Activated CD4-positive, alpha-beta T cell treated with anti-CD3 and anti-CD28 coated beads, Interleukin-2, amount 10 ng/mL, durations not matched to agents 24 days and 14 days (primary cell): ENCODE measurements around the gene TPGS1. TPM values are rescaled to one million over a fixed set of nuclear protein-coding genes. Genes with fewer than 3 reads are reported as not detected.

ENCODE experiments used
- DNase-seq: peaks from one replicate; pipeline ENCODE4 v3.0.0; 2022
- H3K27ac Mint-ChIP-seq: one replicate; pipeline ENCODE4 v1.8.0; 2022; ENCODE audit warnings: mild to moderate bottlenecking, mixed read lengths
- H3K27me3 Mint-ChIP-seq: one replicate; pipeline ENCODE4 v1.8.0; 2022; ENCODE audit warnings: mixed read lengths
- H3K36me3 Mint-ChIP-seq: one replicate; pipeline ENCODE4 v1.8.0; 2022; ENCODE audit warnings: low read depth, mild to moderate bottlenecking, mixed read lengths
- H3K4me1 Mint-ChIP-seq: one replicate; pipeline ENCODE4 v1.8.0; 2021; ENCODE audit warnings: mixed read lengths
- H3K4me3 Mint-ChIP-seq: one replicate; pipeline ENCODE4 v1.8.0; 2022; ENCODE audit warnings: mild to moderate bottlenecking, moderate library complexity, mixed read lengths
- H3K9me3 Mint-ChIP-seq: one replicate; pipeline ENCODE4 v1.8.0; 2021; ENCODE audit warnings: mixed read lengths
- intact Hi-C: fragments of 100-400 bp; cut with micrococcal nuclease; formaldehyde crosslinking; loops from one replicate; pipeline ENCODE4 v1.15.1; 2023
- total RNA-seq: library from RNA; stranded (reverse); gene quantifications from 2 replicates; pipeline ENCODE4 v1.2.3, GENCODE V29; 2022

Gene TPGS1
- total RNA-seq, 1 donor from 2014 or later = 13.5 TPM

DNA sequence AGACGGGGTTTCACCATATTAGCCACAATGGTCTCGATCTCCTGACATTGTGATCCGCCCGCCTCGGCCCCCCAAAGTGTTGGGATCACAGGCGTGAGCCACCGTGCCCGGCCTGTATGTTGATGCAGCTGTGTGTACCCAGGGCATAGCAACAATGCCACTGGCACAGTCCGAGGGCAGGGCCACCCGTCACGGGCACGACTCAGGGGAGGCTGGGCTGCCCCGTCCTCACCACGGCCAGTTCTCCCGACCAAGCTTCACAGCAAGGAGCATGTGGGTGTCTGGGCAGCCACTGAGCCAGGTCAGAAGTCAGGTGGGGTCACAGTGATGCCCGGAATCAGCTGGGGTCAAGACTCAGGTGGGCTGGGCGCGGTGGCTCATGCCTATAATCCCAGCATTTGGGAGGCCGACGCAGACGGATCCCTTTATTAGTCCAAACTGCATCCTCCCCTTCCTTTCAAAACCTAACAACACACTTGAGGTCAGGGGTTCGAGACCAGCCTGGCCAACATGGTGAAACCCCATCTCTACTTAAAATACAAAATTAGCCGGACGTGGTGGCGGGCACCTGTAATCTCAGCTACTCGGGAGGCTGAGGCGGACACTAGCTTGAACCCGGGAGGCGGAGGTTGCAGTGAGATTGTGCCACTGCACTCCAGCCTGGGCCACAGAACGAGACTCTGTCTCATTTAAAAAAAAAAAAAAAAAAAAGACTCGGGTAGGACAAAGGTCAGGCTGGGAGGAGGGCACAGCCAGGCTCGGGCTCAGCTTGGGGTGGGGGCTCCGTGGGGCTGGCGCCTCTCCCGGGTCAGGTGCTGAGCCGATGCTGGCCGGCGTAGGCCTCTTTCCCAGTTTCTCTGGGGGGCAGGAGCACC lies 23.1 kb downstream of the TPGS1 start:
- peak overlapping the region; percentile 83 for H3K4me3 Mint-ChIP-seq
- H3K27me3 Mint-ChIP-seq = peaks cover 8% of the 10 kb centered on the region
- DNase-seq = no peak
- intact Hi-C loops = loop anchor here (1.0 to 5.0 kb wide), 3 partner anchors 19 to 102 kb away; partner anchors contain the start of genes POLRMT and TPGS1
- H3K9me3 Mint-ChIP-seq = no peaks in the 10 kb centered on the region
- peaks cover 3% of the 10 kb centered on the region for H3K36me3 Mint-ChIP-seq
- peak overlapping the region; percentile 90 for H3K27ac Mint-ChIP-seq
- H3K4me1 Mint-ChIP-seq = peaks cover 13% of the 10 kb centered on the region

DNA sequence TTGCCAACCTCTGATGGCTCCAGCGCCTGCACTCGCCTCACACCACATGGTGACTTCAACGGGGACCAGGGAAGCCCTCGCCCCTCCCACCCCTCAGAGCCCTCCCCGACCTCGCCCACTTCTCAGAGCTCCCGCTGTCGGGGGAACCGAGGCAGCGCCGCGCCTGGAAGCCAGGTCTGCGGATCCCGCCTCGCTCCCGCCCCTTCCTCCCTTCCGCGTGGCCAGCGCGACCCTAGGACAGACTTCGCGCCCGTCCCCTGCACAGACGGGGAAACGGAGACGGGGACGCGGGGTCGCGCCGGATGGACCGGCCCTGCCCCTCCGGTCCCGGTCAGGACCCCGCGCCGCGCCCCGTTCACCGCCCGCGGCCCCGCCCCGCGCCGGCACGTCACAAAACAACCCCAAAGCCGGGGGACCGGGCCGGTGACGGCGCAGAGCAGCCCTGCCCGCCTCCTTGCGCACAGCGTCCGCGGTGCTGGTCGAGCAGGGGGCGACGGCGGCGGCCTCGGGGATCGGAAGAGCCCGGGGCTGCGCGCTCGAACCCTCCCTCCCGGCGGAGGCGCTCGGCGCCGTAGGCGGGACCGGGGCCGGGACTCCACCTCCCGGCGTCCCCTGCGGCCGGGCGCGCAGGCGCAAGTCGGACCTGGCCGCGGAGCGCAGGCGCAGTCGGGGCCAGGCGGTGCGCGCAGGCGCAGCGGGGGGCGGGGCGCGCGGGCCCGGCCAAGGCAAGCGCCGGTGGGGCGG lies 23.9 kb downstream of the TPGS1 start:
- Mint-ChIP-seq H3K36me3 (peaks cover 3% of the 10 kb centered on the region), H3K4me1 (peaks cover 13% of the 10 kb centered on the region), H3K4me3 (peak overlapping the region; percentile 83), H3K27me3 (peaks cover 4% of the 10 kb centered on the region), H3K9me3 (no peaks in the 10 kb centered on the region), H3K27ac (peak overlapping the region; percentile 90)
- DNase-seq = peak; percentile 98
- intact Hi-C loops = loop anchor here (1.0 to 5.0 kb wide), 3 partner anchors 20 to 101 kb away; partner anchors contain the start of genes POLRMT and TPGS1

DNA sequence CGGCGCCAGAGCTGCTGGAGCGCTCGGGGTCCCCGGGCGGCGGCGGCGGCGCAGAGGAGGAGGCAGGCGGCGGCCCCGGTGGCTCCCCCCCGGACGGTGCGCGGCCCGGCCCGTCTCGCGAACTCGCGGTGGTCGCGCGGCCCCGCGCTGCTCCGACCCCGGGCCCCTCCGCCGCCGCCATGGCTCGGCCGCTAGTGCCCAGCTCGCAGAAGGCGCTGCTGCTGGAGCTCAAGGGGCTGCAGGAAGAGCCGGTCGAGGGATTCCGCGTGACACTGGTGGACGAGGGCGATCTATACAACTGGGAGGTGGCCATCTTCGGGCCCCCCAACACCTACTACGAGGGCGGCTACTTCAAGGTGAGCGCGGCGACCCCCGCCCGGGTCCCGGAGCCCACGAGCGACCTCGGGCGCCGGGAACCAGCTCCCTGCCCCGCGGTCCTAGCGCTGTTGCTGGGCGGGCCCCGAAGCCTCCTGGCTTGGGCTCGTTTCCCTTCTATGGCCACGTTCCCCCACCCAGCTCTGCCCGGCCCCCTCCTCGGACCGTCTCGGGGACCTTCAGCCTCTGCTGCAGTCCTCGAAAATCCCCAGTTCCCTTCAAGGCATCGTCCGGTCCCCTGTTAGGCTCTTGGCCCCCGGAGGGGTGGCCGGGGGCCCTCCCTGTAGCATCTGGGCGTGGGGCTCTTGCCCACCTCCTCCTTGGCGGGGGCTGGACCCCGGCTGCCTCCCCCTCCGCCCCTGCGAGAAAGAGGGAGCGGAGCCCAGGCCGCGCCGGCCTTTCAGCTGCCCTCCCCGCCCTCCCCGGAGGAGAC lies 24.7 kb downstream of the TPGS1 start, which contains the start of gene CDC34:
CDC34 (plus strand) TSS at position 8 of the 808 bp plus-strand sequence; CDS start at position 180, 172 bp downstream.
- Mint-ChIP-seq H3K27ac (peak within 1 kb of the TSS; percentile 90), H3K9me3 (no peaks in the 10 kb centered on the region), H3K27me3 (no peaks in the 10 kb centered on the region), H3K4me3 (peak within 1 kb of the TSS; percentile 94), H3K4me1 (peaks cover 13% of the 10 kb centered on the region), H3K36me3 (peaks cover 5% of the 10 kb centered on the region)
- intact Hi-C loops = loop anchor here (1.0 to 5.0 kb wide), 5 partner anchors 21 to 100 kb away; partner anchors contain the start of genes BSG, POLRMT and TPGS1
- DNase-seq = peak; percentile 72

DNA sequence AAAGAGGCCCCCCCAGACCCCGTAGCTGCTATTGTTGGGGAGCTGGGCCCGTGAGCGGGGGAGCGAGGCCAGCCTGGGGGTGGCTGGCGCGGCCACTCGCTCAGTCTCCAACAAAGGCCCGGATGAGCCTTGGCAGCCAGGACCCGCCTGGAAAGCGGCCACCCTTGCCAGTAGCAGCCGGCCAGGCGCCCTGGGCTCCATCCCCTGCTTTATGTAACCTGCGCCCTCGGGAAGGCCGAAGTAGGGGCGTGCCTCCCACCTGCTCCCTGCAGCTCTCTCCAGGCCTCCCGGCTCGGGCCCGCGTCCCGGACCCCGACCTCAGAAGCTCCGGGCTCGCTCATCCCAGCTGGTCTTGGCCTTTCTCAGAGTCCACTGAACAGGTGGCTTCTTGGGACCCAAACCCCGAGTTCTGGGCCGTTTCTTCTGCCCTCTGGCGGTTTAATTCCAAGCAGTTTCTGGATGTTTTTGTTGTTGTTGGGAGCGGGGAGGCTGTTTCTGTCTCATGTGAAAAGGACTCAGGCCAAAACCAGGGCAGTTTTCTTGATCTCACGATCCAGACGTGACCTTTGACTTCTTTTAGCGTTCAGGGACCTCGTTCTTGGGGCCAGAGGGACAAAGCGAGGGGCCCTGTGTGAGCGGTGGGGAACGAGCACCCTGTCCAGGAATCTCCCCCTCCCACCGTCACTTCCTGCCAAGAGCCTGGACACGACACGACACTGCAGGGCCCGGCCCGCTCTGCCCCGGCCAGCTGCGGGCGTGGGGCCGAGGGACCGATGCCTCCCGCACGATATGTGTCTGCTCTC lies 25.5 kb downstream of the TPGS1 start:
- DNase-seq = peak; percentile 85
- intact Hi-C loops = loop anchor here (2.0 to 5.0 kb wide), 3 partner anchors 40 to 100 kb away; partner anchors contain the start of genes BSG and POLRMT
- Mint-ChIP-seq H3K27me3 (no peaks in the 10 kb centered on the region), H3K4me1 (peaks cover 13% of the 10 kb centered on the region), H3K9me3 (no peaks in the 10 kb centered on the region), H3K27ac (peak overlapping the region; percentile 92), H3K36me3 (peaks cover 6% of the 10 kb centered on the region), H3K4me3 (peak overlapping the region; percentile 94)

DNA sequence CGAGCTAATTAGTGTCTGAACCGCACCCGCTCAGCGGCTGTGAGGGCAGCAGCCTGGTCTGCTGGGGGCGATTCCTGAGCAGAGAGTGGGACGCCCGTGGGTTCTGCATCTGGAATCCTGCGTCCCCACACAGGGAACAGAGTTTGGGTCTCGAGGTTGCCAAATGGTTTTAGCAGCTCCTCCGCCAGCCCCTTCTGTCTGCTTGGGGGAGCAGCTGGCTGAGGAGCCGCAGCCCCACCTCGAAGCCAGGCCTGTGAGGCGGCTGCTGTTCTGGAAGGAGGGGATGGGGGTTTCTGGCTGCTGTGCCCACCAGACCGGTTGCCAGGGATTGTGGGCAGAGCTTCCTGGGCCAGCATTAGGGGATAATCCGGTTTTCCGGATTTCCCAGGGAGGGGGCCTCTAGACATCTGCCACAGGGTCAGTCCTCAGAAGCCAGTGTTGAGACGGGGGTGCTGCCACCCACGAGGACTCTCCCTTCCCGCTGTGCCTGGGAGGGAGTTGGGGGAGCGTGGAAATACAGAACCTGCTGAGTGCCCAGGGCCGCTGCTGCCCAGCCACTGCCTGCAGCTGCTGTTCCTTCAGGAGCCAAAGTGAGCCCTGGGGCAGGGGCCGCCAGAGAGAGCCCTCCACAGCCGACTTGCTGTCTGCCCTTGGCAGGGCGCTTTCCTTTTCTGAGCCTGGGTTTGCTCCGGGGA lies 26.2 kb downstream of the TPGS1 start:
- H3K9me3 Mint-ChIP-seq = no peaks in the 10 kb centered on the region

DNA sequence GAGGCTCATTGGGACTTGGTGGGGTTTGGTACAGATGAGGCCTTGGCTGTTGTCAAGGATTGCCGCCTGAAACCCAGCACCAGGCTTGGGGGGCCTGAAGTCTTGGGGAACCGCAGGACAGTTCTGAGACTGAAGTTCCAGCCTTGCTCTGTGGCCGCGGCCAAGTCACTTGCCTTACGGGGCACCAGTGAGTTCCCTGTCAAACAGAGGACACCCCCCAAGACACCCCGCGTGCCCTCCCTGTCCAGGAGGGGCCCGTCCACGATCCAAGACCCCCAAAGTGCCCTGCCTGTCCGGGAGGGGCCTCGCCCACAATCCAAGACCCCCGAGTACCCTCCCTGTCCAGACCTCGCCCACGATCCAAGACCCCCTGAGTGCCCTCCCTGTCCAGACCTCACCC lies 26.8 kb downstream of the TPGS1 start:
- Mint-ChIP-seq H3K9me3 (no peaks in the 10 kb centered on the region), H3K27me3 (no peaks in the 10 kb centered on the region), H3K4me3 (peak overlapping the region; percentile 94), H3K4me1 (peaks cover 14% of the 10 kb centered on the region), H3K27ac (no peak overlapping the region), H3K36me3 (peaks cover 12% of the 10 kb centered on the region)
- no peak for DNase-seq
- intact Hi-C loops = loop anchor here (5.0 kb wide), 1 partner anchor 98 kb away; the partner anchor contains the start of gene POLRMT

More for the DNA sequence above, 26.2 kb downstream of the TPGS1 start:
- no peak for DNase-seq
- H3K4me1 Mint-ChIP-seq = peaks cover 14% of the 10 kb centered on the region
- H3K27ac Mint-ChIP-seq = peak overlapping the region; percentile 92
- no peaks in the 10 kb centered on the region for H3K27me3 Mint-ChIP-seq
- H3K4me3 Mint-ChIP-seq = peak overlapping the region; percentile 94
- intact Hi-C loops = loop anchor here (2.0 to 5.0 kb wide), 3 partner anchors 39 to 99 kb away; partner anchors contain the start of genes BSG and POLRMT
- peaks cover 12% of the 10 kb centered on the region for H3K36me3 Mint-ChIP-seq

DNA sequence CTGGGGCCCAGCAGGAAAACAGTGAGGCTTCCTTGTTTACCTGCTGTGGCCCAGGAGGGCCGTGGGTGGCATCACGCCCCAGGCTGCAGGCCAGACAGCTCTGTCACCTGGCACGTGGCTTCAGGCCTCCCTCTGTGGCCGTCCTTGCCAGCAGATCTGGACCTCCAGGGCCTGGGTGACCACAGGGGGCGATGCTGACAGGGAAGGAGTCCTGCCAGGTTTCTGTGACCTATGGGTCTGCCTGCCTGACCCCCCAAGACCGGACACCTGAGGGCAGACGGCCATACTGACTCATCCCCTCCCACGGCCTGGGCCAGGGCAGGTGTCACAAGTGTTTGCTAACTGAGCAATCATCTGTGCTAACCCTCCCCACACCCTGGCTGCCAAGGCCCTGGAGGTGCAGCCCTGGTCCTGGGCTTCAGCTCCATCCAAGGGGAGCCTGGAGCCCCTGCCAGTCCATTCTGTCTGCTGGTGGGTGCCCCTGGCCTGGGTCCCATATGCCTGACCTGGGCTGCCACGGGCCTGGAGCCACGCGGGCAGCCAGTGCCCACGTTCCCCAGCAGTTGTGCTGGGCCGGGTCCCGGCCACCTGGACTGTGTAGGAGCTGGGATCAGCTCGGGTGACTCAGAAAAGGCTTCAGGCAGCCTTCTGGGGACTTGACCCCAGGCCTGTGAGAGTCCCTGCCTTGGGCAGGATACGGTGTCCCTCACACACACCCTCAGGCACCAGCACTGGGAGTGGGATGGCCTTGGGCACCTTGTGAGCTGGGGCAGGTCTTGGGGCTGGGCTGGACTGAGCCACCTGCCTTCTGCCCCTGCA lies 27.9 kb downstream of the TPGS1 start:
- Mint-ChIP-seq H3K9me3 (no peaks in the 10 kb centered on the region), H3K27ac (peak overlapping the region; percentile 56), H3K4me1 (peaks cover 14% of the 10 kb centered on the region), H3K36me3 (peaks cover 13% of the 10 kb centered on the region), H3K27me3 (no peaks in the 10 kb centered on the region), H3K4me3 (peak overlapping the region; percentile 60)
- intact Hi-C loops = no loop called here
- DNase-seq = no peak

DNA sequence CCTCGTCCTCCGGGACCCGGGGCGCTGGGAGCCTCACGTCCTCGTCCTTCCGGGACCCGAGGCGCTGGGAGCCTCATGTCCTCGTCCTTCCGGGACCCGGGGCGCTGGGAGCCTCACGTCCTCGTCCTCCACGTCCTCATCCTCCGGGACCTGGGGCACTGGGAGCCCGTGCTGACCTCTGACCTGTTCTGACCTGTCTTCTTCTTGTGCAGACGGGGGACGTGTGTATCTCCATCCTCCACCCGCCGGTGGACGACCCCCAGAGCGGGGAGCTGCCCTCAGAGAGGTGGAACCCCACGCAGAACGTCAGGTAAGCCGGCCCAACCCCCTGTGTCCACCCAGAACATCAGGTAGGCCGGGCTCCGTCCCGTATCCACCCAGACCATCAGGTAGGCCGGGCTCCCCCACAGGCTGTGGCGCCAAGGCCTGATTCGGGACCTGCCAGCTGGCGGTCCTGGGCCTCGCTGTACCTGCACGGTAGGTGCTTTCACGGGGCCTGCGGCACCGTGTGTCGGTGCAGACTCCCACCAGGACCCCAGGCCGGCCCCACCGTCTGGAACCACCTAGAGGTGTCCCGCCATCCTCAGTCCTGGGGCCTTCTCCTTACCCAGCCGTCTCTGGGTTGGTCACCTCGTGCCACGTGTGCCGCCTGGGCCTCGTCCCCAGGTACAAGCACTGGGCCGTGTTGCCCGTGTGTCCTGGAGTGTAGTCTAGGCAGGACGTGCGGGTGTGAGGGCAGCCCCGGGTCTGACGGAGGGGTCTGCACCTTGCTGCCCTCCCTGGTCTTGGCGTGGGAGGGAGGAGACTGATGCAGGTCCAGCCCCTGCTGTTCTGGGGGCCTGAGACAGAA lies 29.0 kb downstream of the TPGS1 start:
- H3K4me1 Mint-ChIP-seq = peaks cover 11% of the 10 kb centered on the region
- intact Hi-C loops = no loop called here
- H3K36me3 Mint-ChIP-seq = peaks cover 13% of the 10 kb centered on the region
- no peak for DNase-seq
- no peaks in the 10 kb centered on the region for H3K27me3 Mint-ChIP-seq
- no peak overlapping the region for H3K27ac Mint-ChIP-seq
- no peak overlapping the region for H3K4me3 Mint-ChIP-seq
- no peaks in the 10 kb centered on the region for H3K9me3 Mint-ChIP-seq

DNA sequence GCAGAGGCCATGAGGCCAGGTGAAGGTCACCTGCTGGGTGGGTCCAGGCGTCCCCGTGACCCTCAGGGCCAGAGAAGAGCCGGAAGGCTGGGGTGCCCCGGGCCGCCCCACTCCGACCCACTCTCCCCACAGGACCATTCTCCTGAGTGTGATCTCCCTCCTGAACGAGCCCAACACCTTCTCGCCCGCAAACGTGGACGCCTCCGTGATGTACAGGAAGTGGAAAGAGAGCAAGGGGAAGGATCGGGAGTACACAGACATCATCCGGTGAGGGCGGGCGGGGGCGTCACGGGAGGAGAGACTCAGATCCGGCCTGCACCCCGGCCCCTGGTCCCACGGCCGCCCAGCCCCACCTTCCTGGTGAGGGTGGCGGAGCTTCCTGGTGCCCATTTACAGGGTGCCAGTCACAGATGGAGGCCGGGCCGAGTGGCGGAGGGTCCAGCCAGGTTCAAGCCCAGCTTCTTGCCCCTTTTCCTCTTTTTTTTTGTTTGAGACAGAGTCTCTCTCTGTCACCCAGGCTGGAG lies 29.6 kb downstream of the TPGS1 start:
- H3K27me3 Mint-ChIP-seq = no peaks in the 10 kb centered on the region
- H3K27ac Mint-ChIP-seq = no peak overlapping the region
- peaks cover 11% of the 10 kb centered on the region for H3K4me1 Mint-ChIP-seq
- H3K9me3 Mint-ChIP-seq = no peaks in the 10 kb centered on the region
- no peak overlapping the region for H3K4me3 Mint-ChIP-seq
- intact Hi-C loops = no loop called here
- DNase-seq = no peak
- peaks cover 13% of the 10 kb centered on the region for H3K36me3 Mint-ChIP-seq

DNA sequence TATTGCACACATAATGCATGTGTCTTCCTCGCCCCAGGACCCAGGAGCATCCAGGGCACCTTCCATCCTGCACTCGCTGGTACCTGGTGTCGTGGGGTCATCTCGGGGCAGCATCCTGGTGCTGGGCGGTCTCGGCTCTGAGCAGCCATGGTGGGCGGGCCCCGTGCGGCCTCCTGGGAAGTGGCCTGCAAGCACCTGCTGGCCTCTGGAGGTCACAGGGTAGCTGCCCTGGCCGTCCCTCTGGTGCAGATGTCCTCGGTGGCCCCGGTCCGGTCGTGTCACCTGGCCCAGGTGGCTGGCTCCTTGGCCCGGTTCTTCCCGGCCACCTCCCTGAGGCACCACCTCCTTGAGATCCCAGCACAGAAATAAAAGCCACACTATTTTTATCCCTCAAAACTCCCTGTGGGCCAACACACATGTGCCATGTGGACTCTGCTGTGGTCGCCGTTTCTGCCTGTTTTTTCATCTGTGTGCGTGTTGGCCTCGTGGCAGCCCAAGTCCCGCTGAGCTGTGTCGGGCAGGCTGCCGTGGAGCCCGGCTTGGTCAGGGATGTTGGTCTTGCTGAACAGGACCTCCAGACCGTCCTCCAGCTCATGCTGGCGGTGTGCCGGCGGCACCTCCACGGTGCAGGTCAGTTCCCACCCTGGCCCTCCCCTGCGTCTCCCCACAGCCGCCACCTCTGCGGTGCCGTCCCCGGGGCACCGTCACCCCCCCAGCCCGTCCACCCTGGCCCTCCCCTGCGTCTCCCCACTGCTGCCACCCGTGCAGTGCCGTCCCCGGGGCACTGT lies 31.5 kb downstream of the TPGS1 start:
- intact Hi-C loops = no loop called here
- peaks cover 15% of the 10 kb centered on the region for H3K36me3 Mint-ChIP-seq
- DNase-seq = no peak
- no peak overlapping the region for H3K27ac Mint-ChIP-seq
- peaks cover 8% of the 10 kb centered on the region for H3K4me1 Mint-ChIP-seq
- no peaks in the 10 kb centered on the region for H3K9me3 Mint-ChIP-seq
- no peak overlapping the region for H3K4me3 Mint-ChIP-seq
- H3K27me3 Mint-ChIP-seq = no peaks in the 10 kb centered on the region
